CD4-positive, alpha-beta memory T cell (primary cell): ENCODE measurements around the gene FAM171A2. TPM values are rescaled to one million over a fixed set of nuclear protein-coding genes. Genes with fewer than 3 reads are reported as not detected.

Source experiments
- CTCF ChIA-PET: fragments of 350-600 bp; sonication (Branson Sonifier 250); formaldehyde crosslinking; loops from one replicate; lab custom pipeline; 2021; ENCODE audit warnings: inconsistent platforms; ENCODE audit not compliant: partially characterized antibody; lab: Charles Lee
- POLR2A ChIA-PET: fragments of 350-600 bp; sonication (Branson Sonifier 250); formaldehyde crosslinking; loops from one replicate; lab custom pipeline; 2021; ENCODE audit not compliant: partially characterized antibody; lab: Charles Lee
- DNase-seq, 5 donors: peaks; one replicate each; pipeline versions ENCODE4 v3.0.0 to v3.0.0-alpha.2; 2020 to 2022; ENCODE audit warnings: mixed read lengths in 1 of 5
- H3K27ac ChIP-seq: one replicate; pipeline ENCODE4 v1.7.0; 2013; ENCODE audit warnings: low read depth, low read length
- H3K27me3 ChIP-seq: 2 replicates; pipeline ENCODE4 v1.7.0; 2013; ENCODE audit warnings: mild to moderate bottlenecking, low read length, moderate library complexity; ENCODE audit not compliant: insufficient read depth
- H3K36me3 ChIP-seq: 2 replicates; pipeline ENCODE4 v1.7.0; 2013; ENCODE audit warnings: mild to moderate bottlenecking, low read length, moderate library complexity; ENCODE audit not compliant: insufficient read depth
- H3K4me1 ChIP-seq: 2 replicates; pipeline ENCODE4 v1.7.0; 2013; ENCODE audit warnings: mild to moderate bottlenecking, low read length, moderate library complexity; ENCODE audit not compliant: insufficient read depth
- H3K4me3 ChIP-seq, 2 donors: one replicate each; pipeline ENCODE4 v1.7.0; 2013; ENCODE audit warnings: low read length in 2 of 2, mild to moderate bottlenecking in 1 of 2
- H3K9me3 ChIP-seq, 2 donors: one replicate each; pipeline ENCODE4 v1.7.0; 2013; ENCODE audit warnings: low read length in 2 of 2, control low read depth in 1 of 2; ENCODE audit not compliant: control insufficient read depth in 1 of 2
- H3K27ac Mint-ChIP-seq, 7 donors: one replicate each; pipeline ENCODE4 v1.8.0; 2020 to 2021; ENCODE audit warnings: mixed read lengths in 7 of 7, mild to moderate bottlenecking in 6 of 7, inconsistent platforms in 3 of 7, moderate library complexity in 3 of 7
- H3K27me3 Mint-ChIP-seq, 2 donors: one replicate each; pipeline ENCODE4 v1.8.0; 2020 to 2021; ENCODE audit warnings: mixed read lengths in 2 of 2
- H3K36me3 Mint-ChIP-seq, 2 donors: one replicate each; pipeline ENCODE4 v1.8.0; 2020 to 2021; ENCODE audit warnings: mixed read lengths in 2 of 2, inconsistent platforms in 1 of 2, mild to moderate bottlenecking in 1 of 2
- H3K4me1 Mint-ChIP-seq, 4 donors: one replicate each; pipeline ENCODE4 v1.8.0; 2020 to 2021; ENCODE audit warnings: mixed read lengths in 4 of 4, mild to moderate bottlenecking in 1 of 4
- H3K4me3 Mint-ChIP-seq, 8 donors: one replicate each; pipeline ENCODE4 v1.8.0; 2020 to 2021; ENCODE audit warnings: mixed read lengths in 8 of 8, mild to moderate bottlenecking in 7 of 8, moderate library complexity in 6 of 8, inconsistent platforms in 3 of 8
- H3K9me3 Mint-ChIP-seq, 8 donors: one replicate each; pipeline ENCODE4 v1.8.0; 2020 to 2021; ENCODE audit warnings: mixed read lengths in 8 of 8, mild to moderate bottlenecking in 5 of 8, inconsistent platforms in 3 of 8, moderate library complexity in 1 of 8
- intact Hi-C: fragments of 100-400 bp; cut with micrococcal nuclease; formaldehyde crosslinking; loops from one replicate; pipeline ENCODE4 v1.15.1; 2023
- polyA plus RNA-seq, 2 donors: library from polyadenylated mRNA; unstranded; fragments of 300-500 nt; fragmentation: Illumina TruSeq; gene quantifications; one replicate each; pipeline ENCODE4 v1.2.3, GENCODE V29; 2021
- total RNA-seq, 2 experiments: library from RNA; stranded (reverse); gene quantifications; one replicate each; pipeline ENCODE4 v1.2.3, GENCODE V29; 2021

Gene FAM171A2
- total and polyA plus RNA-seq, 4 experiments from 2014 or later = 0.13 to 0.72 (median 0.52) TPM; not detected in 1

DNA sequence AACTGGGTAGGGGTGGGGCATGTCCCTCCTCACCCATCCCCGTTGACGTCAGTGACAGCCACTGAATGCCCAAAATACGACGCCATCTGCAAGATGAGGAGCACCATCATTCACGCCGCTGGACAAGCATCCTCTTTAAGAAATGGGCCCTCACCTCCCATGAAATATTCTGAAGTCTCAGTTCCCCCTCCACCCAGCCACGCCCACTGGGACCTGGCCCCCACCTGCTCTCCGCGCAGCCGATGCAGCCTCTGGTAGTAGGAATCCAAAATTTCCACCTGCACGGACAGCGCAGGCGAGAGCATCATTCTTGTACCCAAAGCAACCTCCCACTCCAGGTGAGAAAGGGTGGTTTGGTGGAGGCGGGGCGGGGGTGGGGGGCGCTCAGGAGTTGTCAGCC is 20.2 kb upstream of the FAM171A2 start:
- peak overlapping the region in 3 of 8 donors; percentile 15 to 29 (median 25) for H3K4me3 Mint-ChIP-seq
- intact Hi-C loops = no loop called here
- ChIA-PET POLR2A (no interaction called here), CTCF (no interaction called here)
- H3K4me3 ChIP-seq = no peak overlapping the region
- H3K27me3 Mint-ChIP-seq = peaks cover 15 to 17% of the 10 kb centered on the region in 2 donors
- no peaks in the 10 kb centered on the region for H3K9me3 ChIP-seq
- no peaks in the 10 kb centered on the region for H3K27me3 ChIP-seq
- H3K4me1 ChIP-seq = peaks cover 16% of the 10 kb centered on the region
- H3K4me1 Mint-ChIP-seq = peaks cover 4 to 17% (median 14%) of the 10 kb centered on the region in 4 donors
- H3K9me3 Mint-ChIP-seq = peaks cover 0 to 1% (median 0%) of the 10 kb centered on the region in 8 donors
- no peaks in the 10 kb centered on the region for H3K36me3 Mint-ChIP-seq
- H3K27ac Mint-ChIP-seq = peak overlapping the region in 1 of 7 donors; percentile 59
- no peak for DNase-seq
- H3K36me3 ChIP-seq = no peaks in the 10 kb centered on the region
- no peak overlapping the region for H3K27ac ChIP-seq

DNA sequence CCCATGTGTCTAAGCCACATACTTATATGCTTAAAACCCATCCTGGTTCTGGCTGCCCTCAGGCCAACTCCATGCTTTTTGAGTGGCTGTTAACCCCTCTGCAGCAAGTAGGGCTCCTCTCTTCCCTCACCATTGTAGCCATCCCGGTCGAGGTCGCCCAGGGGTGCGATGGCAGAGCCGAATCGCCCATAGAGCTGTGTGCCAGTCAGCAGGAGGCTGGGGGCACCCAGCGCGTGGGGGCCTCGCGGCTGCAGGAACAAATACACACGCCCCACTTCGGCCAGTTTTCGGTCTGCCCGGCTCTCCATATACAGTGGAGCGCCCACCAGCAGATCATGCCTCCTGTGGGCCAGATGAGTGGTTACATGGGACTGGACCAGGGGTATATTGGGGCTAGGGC is 19.7 kb upstream of the FAM171A2 start:
- Histone ChIP-seq H3K4me3 (no peak overlapping the region), H3K36me3 (no peaks in the 10 kb centered on the region), H3K9me3 (no peaks in the 10 kb centered on the region), H3K27me3 (no peaks in the 10 kb centered on the region), H3K4me1 (peaks cover 16% of the 10 kb centered on the region), H3K27ac (no peak overlapping the region)
- H3K4me3 Mint-ChIP-seq = peak overlapping the region in 2 of 8 donors; percentile 25 to 29
- POLR2A ChIA-PET = no interaction called here
- peaks cover 15 to 21% of the 10 kb centered on the region in 2 donors for H3K27me3 Mint-ChIP-seq
- DNase-seq = no peak
- intact Hi-C loops = no loop called here
- H3K4me1 Mint-ChIP-seq = peaks cover 4 to 17% (median 14%) of the 10 kb centered on the region in 4 donors
- peaks cover 0 to 1% (median 0%) of the 10 kb centered on the region in 8 donors for H3K9me3 Mint-ChIP-seq
- H3K36me3 Mint-ChIP-seq = no peaks in the 10 kb centered on the region
- CTCF ChIA-PET = no interaction called here
- H3K27ac Mint-ChIP-seq = peak overlapping the region in 1 of 7 donors; percentile 48

DNA sequence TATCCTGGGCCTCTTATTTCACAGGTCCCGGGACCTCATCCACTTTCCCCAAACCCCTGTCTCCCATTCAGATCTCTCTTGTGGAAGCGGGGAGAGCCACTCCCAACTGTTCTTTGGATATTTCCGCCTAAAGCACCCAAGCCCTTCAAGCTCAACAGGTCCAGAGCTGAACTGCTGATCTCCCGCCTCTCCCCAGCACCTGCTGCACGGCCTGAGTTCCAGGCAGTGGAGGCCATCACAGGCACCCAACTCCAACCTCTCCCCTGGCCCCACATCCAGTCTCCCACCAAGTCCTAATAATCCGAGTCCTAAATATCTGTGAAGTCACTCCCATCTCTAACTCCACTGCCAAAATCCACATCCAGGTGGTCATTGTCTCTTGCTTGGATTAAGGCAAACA is 19.3 kb upstream of the FAM171A2 start:
- no peaks in the 10 kb centered on the region for H3K9me3 ChIP-seq
- Mint-ChIP-seq H3K27ac (peak overlapping the region in 2 of 7 donors; percentile 48 to 65), H3K4me1 (peaks cover 4 to 17% (median 14%) of the 10 kb centered on the region in 4 donors), H3K36me3 (no peaks in the 10 kb centered on the region), H3K9me3 (peaks cover 0 to 1% (median 0%) of the 10 kb centered on the region in 8 donors), H3K4me3 (no peak overlapping the region), H3K27me3 (peaks cover 13 to 20% of the 10 kb centered on the region in 2 donors)
- no peak overlapping the region for H3K4me3 ChIP-seq
- intact Hi-C loops = no loop called here
- ChIA-PET POLR2A (interaction anchor here (1.4 kb wide), 1 partner anchor 11 kb away, joined by 4 read pairs; no protein-coding TSS in a partner anchor), CTCF (no interaction called here)
- H3K27me3 ChIP-seq = no peaks in the 10 kb centered on the region
- no peaks in the 10 kb centered on the region for H3K36me3 ChIP-seq
- peaks cover 16% of the 10 kb centered on the region for H3K4me1 ChIP-seq
- no peak overlapping the region for H3K27ac ChIP-seq
- no peak for DNase-seq

DNA sequence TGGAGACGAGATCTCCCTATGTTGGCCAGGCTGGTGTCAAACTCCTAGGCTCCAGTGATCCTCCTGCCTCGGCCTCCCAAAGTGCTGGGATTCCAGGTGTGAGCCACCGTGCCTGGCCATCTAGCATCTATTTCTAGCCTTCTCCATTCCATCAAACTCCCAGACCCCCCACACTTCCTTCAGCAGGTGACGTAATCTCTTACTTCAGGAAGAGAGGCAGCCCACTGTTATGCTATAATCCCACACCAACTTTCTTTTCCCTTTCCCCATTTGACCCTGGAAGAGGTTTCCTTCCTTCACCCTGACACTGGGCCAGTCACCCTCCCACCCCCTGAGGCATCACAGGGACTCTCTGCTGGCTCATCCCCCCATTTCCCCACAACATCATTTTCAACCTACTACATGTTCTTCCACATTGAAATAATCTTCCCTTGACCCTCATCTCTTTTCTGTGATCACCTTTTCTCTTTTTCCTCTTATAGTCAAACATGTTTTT is 18.2 kb upstream of the FAM171A2 start:
- intact Hi-C loops = no loop called here
- Mint-ChIP-seq H3K9me3 (peaks cover 0 to 1% (median 0%) of the 10 kb centered on the region in 8 donors), H3K27ac (peak overlapping the region in 1 of 7 donors; percentile 19), H3K4me3 (no peak overlapping the region), H3K27me3 (peaks cover 14 to 20% of the 10 kb centered on the region in 2 donors), H3K4me1 (peaks cover 4 to 17% (median 14%) of the 10 kb centered on the region in 4 donors), H3K36me3 (no peaks in the 10 kb centered on the region)
- CTCF ChIA-PET = no interaction called here
- no peak for DNase-seq
- H3K27me3 ChIP-seq = no peaks in the 10 kb centered on the region
- peaks cover 16% of the 10 kb centered on the region for H3K4me1 ChIP-seq
- no peak overlapping the region for H3K4me3 ChIP-seq
- POLR2A ChIA-PET = interaction anchor here (1.4 kb wide), 1 partner anchor 10 kb away, joined by 4 read pairs; no protein-coding TSS in a partner anchor
- H3K27ac ChIP-seq = no peak overlapping the region
- H3K36me3 ChIP-seq = no peaks in the 10 kb centered on the region
- no peaks in the 10 kb centered on the region for H3K9me3 ChIP-seq

DNA sequence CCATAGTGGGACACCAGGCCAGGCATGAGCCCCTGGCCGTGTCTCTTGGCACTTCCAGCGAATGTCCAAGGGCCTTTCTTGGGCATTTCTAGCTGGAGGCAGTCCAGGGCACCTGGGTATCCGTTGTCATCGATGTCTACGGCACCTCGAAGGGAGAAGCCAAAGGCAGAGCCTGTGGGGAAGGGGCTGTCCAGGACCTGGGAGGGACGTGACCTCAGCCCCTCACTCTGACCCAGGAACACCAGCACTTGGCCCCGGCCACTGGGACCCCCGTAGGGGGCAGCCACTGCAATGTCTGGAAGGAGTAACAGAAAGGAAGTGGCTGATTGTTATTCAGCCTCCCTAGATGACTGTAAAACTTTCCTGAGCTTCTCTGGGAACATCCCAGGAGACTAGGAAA is 17.1 kb upstream of the FAM171A2 start:
- Histone ChIP-seq H3K36me3 (no peaks in the 10 kb centered on the region), H3K9me3 (no peaks in the 10 kb centered on the region), H3K4me1 (peaks cover 9% of the 10 kb centered on the region), H3K27me3 (no peaks in the 10 kb centered on the region), H3K27ac (no peak overlapping the region), H3K4me3 (no peak overlapping the region)
- Mint-ChIP-seq H3K36me3 (no peaks in the 10 kb centered on the region), H3K9me3 (peaks cover 0 to 1% (median 0%) of the 10 kb centered on the region in 8 donors), H3K4me3 (no peak overlapping the region), H3K27ac (no peak overlapping the region), H3K4me1 (peaks cover 2 to 9% (median 7%) of the 10 kb centered on the region in 4 donors), H3K27me3 (peaks cover 14 to 18% of the 10 kb centered on the region in 2 donors)
- DNase-seq = no peak
- intact Hi-C loops = no loop called here
- CTCF ChIA-PET = no interaction called here
- POLR2A ChIA-PET = no interaction called here

DNA sequence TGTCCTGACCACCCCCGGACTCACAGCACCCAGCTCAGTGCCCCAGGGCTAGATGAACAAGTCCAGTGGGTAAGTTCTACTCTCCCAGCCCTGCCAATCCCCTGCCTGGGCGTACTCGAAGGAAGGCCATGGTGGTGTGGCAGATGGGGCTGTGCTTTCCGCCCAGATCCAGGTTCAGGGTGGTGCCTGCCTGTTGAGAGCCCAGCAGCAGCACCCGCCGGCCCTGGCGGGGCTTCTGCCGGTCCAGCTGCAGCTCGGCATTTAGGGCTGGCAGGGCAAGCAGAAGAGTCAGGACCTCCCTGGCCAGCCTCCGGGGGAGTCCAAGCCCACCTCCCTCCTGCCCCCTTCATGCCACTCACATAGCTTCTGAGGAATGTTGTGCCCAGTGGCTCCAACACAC is 16.2 kb upstream of the FAM171A2 start:
- H3K9me3 Mint-ChIP-seq = peaks cover 0 to 1% (median 0%) of the 10 kb centered on the region in 8 donors
- H3K36me3 ChIP-seq = no peaks in the 10 kb centered on the region
- intact Hi-C loops = no loop called here
- no peak overlapping the region for H3K4me3 Mint-ChIP-seq
- no peak for DNase-seq
- H3K4me1 Mint-ChIP-seq = peaks cover 1 to 7% (median 5%) of the 10 kb centered on the region in 4 donors
- no peaks in the 10 kb centered on the region for H3K9me3 ChIP-seq
- ChIA-PET POLR2A (no interaction called here), CTCF (interaction anchor here (0.9 kb wide), 1 partner anchor 17 kb away, joined by 3 read pairs; no protein-coding TSS in a partner anchor)
- H3K27me3 Mint-ChIP-seq = peaks cover 14 to 20% of the 10 kb centered on the region in 2 donors
- H3K27ac ChIP-seq = no peak overlapping the region
- H3K4me1 ChIP-seq = peaks cover 3% of the 10 kb centered on the region
- no peak overlapping the region for H3K27ac Mint-ChIP-seq
- no peaks in the 10 kb centered on the region for H3K27me3 ChIP-seq
- H3K36me3 Mint-ChIP-seq = no peaks in the 10 kb centered on the region
- no peak overlapping the region for H3K4me3 ChIP-seq

DNA sequence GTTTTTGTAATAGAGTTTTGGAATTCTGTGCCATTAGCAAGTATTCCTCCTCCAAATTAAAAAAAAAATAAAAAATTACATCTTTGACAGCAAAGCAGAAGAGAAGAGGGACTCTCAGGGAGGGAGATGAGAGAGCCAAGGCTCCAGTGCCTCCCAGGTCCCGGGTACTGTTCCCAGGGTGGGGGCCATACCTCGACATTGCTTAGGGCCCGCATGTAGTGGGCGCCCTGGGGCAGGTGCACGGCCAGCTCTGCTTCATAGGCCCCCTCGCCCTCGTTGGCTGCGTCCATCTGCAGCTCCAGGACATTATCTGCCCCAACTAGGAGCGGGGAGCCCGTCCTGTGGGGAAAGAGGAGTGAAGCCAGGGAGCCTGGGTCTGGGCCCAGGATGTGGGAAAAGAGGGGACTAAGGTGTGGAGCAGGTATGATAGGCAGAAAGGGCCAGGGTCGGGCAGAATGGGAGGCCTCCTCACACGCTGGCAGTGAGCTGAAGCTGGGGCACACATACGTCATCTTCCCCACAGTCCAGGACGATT is 14.6 kb upstream of the FAM171A2 start:
- intact Hi-C loops = no loop called here
- H3K27ac ChIP-seq = no peak overlapping the region
- H3K36me3 ChIP-seq = no peaks in the 10 kb centered on the region
- ChIA-PET CTCF (no interaction called here), POLR2A (no interaction called here)
- H3K27ac Mint-ChIP-seq = no peak overlapping the region
- no peak overlapping the region for H3K4me3 Mint-ChIP-seq
- no peaks in the 10 kb centered on the region for H3K9me3 ChIP-seq
- H3K36me3 Mint-ChIP-seq = no peaks in the 10 kb centered on the region
- H3K4me3 ChIP-seq = no peak overlapping the region
- H3K27me3 ChIP-seq = no peaks in the 10 kb centered on the region
- peaks cover 0 to 1% (median 0%) of the 10 kb centered on the region in 8 donors for H3K9me3 Mint-ChIP-seq
- no peaks in the 10 kb centered on the region for H3K4me1 ChIP-seq
- peaks cover 16 to 26% of the 10 kb centered on the region in 2 donors for H3K27me3 Mint-ChIP-seq
- no peak for DNase-seq
- no peaks in the 10 kb centered on the region for H3K4me1 Mint-ChIP-seq
